Retinal pigment epithelial cell (primary cell): ENCODE measurements around the gene MCRIP1.
"Not testable (repeated sequence)": the region's sequence is repeated elsewhere in the genome, so short reads cannot be mapped to it uniquely, and the experiment has no call there.

Experiments
- DNase-seq: peaks from one replicate; pipeline ENCODE4 v3.0.0-alpha.2; 2010; ENCODE audit warnings: low read depth
- H3K4me3 ChIP-seq: 2 replicates; pipeline ENCODE4 v1.5.1; 2011; ENCODE audit warnings: mild to moderate bottlenecking, low read length, control low read depth, moderate library complexity
- TF ChIP-seq, protein P1 (sequence below): conservative IDR thresholded peaks from 2 replicates; pipeline ENCODE4 v1.5.1; 2011; ENCODE audit warnings: low read depth, low read length, control low read depth, inconsistent platforms

The MCRIP1 gene

GRCh38 chr17:81842725-81843504, 9.8 kb upstream of the MCRIP1 start:
- no peak overlapping the region for H3K4me3 ChIP-seq
- TF ChIP-seq, protein P1, sequence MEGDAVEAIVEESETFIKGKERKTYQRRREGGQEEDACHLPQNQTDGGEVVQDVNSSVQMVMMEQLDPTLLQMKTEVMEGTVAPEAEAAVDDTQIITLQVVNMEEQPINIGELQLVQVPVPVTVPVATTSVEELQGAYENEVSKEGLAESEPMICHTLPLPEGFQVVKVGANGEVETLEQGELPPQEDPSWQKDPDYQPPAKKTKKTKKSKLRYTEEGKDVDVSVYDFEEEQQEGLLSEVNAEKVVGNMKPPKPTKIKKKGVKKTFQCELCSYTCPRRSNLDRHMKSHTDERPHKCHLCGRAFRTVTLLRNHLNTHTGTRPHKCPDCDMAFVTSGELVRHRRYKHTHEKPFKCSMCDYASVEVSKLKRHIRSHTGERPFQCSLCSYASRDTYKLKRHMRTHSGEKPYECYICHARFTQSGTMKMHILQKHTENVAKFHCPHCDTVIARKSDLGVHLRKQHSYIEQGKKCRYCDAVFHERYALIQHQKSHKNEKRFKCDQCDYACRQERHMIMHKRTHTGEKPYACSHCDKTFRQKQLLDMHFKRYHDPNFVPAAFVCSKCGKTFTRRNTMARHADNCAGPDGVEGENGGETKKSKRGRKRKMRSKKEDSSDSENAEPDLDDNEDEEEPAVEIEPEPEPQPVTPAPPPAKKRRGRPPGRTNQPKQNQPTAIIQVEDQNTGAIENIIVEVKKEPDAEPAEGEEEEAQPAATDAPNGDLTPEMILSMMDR: no peak

DNA sequence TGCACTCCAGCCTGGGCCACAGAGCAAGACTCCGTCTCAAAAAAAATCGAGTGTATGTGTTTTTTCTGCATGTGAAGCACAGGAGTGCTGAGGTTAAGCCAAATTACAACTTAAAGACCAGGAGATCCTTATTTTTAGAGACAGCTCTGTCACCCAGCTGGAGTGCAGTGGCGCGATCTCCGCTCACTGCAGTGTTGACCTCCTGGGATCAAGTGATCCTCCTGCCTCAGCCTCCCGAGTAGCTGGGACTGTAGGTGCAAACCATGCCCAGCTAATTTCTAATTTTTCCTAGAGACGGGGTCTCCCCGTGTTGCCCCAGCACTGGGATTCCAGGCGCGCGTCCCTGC, 9.3 kb upstream of the MCRIP1 start:
- no peak for DNase-seq
- no peak overlapping the region for H3K4me3 ChIP-seq
- TF ChIP-seq, protein P1: no peak

More at GRCh38 chr17:81842725-81843504, 9.8 kb upstream of the MCRIP1 start:
- no peak for DNase-seq

DNA sequence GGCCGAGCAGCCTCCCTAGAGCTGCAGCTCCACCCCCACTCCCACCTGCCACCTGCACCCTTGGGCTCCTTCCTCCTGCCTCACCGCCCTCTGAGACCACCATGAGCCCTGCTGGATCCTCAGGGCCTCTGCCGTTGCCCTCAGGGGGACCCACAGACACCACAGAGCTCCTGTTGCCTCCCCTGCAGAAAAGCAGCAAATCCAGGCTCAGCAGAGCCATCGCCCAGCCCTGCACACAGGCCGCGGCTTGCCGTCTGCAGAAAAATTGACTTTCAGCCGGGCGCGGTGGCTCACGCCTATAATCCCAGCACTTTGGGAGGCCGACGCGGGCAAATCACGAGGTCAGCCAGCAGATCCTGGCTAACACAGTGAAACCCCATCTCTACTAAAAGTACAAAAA, 8.8 kb upstream of the MCRIP1 start:
- DNase-seq: no peak
- TF ChIP-seq, protein P1: no peak
- H3K4me3 ChIP-seq: no peak overlapping the region

GRCh38 chr17:81840826-81841778, 8.0 kb upstream of the MCRIP1 start:
- no peak for DNase-seq
- TF ChIP-seq, protein P1: no peak
- no peak overlapping the region for H3K4me3 ChIP-seq

- DNase-seq, H3K4me3 ChIP-seq: not testable (repeated sequence)
Measured at GRCh38 chr17:81840059-81840458, 7.0 kb upstream of the MCRIP1 start.

DNA sequence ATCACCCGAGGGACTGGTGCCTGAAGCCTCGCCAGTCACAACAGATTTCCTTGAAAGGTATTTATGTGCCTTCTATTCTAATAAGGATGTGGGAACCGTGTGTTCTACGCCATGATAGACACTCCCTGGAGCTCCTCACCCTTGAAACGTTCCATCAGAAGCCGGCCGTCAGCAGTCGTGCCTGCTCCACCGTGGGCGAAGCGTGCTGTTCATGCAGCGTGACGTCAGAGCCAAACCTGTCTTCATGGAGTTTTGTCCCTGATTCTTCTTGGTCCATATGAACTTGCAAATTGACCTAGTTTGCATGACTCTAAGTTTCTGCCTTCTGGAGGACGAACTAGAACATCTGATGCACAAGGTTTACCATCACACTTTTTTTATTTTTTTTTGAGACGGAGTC, 6.2 kb upstream of the MCRIP1 start:
- no peak overlapping the region for H3K4me3 ChIP-seq
- DNase-seq: no peak
- TF ChIP-seq, protein P1: no peak

- H3K4me3 ChIP-seq: no peak overlapping the region
- TF ChIP-seq, protein P1: no peak
- DNase-seq: no peak
Measured at GRCh38 chr17:81838753-81839255, 5.7 kb upstream of the MCRIP1 start.
